Activated CD8-positive, alpha-beta memory T cell treated with anti-CD3 and anti-CD28 coated beads for 1 hour (primary cell): ENCODE results near the gene AMPH.
"Not testable (repeated sequence)": the region's sequence is repeated elsewhere in the genome, so short reads cannot be mapped to it uniquely, and the experiment has no call there.

Source experiments
- DNase-seq, 2 donors: peaks; one replicate each; pipeline ENCODE4 v3.0.0-alpha.2; 2020; ENCODE audit warnings: low read depth in 1 of 2; ENCODE audit errors: extremely low read depth in 1 of 2

AMPH gene

DNA sequence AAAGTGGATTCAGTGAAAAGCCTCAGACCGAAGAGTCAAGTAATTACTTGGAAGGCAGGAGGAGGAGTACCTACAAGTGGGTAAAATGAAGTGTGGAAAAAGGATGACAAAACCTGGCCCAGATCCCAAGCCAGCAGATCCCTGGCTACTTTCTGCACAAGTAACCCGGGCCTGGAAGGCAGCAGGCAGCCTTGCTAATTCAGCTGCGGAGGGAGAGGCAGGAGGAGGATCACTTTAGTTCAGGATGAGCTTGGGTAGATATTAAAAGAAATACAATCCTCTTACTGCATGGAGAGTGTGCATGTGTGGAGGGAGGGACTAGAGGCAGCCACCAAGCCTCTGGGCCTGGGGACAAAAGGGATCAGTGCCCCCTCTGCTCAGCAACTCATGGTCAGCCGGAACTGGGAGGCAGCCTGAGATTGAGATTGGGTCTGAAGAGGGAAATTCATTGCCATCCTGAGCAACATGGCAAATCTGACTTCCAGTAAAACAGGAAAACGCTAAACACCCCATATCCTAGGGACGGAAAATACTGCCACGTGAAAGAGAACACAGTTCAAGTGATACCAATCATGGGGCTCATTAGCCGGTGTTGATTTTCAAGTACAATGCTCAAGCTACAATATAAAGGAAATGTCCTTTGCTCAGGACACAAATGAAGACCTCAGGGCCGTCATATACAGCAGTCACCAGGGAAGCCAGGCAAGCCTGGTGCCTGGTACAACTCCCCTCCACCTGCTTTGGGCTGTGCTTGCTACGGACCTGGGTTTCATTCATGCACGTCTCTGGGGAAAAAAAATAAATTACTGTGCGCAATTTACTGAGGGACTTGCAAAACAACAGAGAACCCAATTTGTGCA is 1.3 kb downstream of the AMPH start:
- no peak for DNase-seq

DNA sequence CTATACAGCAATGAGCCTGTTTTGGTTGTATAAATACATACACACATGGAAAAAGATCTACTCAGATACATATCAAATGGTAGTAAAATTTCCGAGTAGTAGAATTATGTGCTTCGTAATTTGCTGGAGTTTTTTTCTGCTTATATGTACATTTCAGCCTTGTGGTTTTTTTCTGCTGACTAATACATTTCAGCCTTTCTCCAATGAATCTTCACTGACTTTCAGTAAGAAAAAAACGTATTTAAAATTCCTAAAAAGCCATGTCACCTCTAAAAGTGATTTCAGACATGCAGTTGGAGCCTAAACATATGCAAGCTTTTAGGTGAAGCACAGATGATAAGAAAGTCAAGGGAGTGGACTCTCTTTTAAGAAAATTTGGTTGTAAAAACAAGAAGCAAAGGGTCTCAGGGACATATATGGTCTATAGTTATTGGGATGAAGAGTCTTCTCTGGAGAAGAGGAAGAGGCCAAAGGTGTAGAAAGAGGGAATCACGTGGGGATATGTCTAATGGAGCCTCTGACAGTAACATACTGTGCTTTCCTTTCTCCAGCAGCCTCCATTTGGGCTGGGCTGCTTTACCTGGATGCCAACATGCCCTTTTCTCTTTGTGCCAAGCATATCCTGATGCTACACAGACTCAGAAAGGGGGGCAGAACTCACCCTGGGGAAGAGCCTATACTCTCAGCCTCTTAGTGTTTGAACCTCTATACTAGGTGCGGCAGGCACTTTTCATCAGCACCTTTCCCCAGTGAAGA is 2.4 kb downstream of the AMPH start:
- no peak for DNase-seq

DNA sequence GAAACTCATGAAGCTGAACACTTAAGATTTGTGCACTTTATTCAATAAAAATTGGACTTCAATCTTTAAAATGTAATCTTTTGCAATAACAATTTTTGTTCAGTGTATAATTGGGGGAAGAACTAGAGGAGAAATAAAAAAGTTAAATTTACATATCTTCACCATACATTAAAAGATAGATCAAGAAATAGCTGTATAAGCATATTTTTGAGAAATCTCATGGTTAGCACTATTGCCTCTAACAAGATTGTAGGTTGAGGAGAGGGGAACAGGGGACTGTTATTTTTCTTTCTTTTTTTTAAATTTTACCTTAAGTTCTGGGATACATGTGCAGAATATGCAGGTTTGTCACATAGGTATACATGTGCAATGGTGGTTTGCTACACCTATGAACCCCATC is 5.3 kb downstream of the AMPH start:
- no peak for DNase-seq

DNA sequence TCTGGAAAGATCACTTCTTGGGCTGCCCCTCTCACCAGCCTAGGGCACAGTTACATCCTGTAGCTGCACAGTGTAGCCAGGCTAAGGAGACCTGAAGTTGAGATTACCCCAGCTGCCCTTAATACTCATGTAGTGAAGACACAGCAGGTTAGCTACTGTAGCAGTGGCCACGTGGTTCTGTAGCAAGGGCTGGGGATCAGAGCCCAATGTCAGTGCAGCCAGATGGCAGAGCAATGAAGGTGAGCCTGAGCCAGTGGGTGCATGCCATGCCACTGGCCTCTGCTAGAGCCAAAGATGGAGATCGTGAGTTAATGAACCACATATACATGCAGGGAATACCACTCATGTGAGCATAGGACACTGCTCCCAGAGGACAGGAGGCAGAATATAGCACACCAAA is 15.5 kb downstream of the AMPH start:
- DNase-seq = no peak

DNA sequence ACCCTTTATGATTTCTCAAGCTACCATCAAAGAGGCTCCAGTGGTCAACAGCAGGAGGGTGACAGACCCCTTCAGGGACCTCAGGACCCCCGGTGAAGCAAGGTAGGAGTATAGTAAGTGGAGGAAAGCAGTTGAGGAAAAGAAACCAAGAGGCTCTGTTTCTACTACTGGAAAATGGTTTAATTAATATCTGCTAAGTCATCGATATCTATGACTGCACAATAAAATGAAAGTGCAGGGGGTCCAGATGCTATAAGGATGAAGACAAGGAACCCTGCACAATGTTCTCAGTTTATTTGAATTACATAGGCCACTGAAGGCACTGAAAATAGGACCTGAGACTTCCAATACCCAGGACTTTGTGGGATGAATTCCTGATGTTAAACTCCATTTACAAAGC is 23.7 kb downstream of the AMPH start:
- DNase-seq = no peak

DNA sequence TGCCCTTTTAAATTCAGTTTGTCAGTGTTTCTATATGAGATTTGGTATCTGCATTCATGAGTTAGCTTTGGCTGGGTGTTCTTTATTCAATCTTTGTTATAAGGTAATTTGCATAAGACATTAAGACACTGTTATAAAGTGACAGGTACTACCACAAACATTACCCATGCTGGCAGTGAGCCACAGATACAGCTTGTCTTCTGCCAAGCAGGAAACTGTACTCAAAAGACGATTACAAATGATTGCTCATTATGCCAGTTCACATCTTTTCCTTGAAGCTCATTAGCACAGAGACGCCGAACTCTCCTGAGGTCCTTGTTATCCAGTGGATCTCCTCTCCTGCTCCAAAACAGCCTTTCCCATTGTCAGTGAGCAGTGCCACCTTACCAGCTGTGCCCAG is 30.4 kb downstream of the AMPH start:
- DNase-seq = no peak

DNA sequence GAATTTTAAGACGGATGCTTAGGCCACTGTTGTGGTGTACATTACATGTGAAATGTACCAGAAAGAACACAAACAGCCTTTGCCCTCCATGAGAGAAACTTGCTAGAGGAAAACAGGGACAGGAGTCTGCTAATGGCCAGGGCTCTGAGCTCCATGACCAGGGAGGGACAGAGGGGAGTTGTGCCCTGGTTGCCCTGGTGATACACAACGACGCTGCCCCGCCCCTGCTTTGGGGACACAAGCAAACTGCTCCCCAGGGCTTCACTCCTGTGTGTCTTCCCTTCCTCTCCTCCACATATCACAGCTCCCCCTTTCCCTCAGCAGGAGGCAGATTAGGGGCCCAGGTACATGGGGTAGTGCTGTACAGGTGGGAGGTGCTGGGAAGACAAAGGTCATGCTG is 36.2 kb downstream of the AMPH start:
- no peak for DNase-seq

DNA sequence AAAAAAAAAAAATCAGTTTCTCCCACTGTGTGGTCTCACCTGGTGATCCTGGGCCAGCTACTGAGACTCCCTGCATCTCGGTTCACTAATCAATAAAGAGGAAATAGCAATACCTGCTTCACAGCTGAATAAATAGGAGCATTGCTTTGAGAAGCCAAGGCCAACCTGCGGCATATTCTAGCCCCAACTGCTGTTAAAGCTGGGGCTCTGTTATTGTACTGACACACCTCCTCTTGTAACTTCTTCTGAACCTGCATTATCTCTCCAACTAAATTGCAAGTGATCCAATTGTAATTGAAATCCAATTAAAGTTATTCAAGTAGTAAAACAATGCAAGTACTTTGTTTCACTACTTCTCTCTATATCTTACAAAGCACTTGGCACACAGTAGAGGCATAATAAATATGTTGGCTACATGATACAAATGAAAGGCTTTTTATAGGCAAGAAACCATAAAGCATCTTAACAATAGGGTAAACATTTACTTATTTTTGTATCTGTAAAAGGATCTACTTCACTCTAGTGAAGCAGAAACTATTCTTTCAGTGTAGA is 38.4 kb downstream of the AMPH start:
- no peak for DNase-seq

DNA sequence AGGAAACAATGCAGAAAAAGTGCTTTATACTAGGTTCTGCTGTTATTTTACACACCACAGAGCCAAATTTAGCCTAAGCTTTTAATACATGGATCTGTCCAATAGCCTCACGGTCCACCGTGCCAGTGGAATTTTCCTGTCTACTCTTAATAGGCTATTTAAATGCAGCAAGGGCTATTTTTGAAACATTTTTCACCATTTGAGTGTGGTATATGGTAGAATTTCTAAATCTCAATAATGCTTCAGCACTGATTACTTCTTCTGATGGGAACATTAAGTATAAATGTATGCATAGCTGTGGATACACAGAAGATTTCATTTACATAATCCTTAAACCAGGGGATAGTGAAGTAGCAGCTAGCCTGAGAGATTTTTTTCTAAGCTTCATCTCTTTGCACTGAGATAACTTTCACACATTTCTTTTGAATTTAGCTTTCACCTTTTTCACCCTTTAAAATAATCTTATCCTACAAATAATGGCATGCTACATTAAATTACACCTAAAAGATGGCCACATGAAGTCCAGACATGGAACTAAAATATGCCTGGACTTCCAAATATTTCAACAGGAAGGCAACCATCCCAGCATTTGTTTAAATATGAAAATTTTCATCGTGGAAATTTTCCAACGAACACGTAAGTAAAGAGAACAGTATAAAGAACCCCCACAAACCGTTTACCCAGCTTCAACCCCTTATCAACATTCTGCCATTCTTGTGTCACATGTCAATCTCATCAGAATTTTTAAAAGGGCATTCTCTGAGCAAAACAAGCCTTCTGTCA is 45.4 kb downstream of the AMPH start:
- DNase-seq = no peak

DNA sequence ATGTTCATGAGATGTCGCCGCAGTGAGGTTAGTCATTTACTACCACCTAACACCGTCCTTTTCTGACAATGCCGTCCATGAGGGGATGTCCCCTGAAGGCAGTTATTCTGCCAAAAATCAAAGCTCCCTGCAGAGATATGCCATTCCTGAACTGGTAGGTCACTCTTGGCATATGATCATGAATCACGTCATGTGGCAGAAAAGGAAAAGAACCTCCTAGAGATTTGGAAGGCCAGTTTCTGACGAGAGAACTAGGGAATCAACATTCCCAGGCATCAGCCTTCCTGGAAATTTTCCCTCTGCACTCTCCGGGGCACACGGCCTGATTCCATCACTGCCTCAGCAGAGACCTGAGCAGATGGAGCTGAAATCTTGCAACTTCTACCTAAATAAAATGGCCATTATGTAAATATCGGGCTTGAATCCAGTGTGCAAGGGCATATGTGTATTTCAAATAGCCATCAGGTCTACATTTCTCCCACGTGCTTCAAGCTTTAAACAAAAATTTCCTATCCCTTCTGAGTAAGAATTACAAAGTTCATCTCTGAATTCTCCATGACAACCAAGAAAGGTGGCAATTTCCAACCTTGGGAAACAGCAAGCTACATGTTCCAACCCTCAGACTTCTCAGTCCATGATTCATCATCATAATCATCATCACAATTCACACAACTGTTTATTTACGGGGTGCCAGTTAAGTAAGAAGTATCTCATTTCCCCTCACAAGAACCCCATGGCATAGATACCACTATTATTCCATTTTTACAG is 46.5 kb downstream of the AMPH start:
- DNase-seq = no peak

DNA sequence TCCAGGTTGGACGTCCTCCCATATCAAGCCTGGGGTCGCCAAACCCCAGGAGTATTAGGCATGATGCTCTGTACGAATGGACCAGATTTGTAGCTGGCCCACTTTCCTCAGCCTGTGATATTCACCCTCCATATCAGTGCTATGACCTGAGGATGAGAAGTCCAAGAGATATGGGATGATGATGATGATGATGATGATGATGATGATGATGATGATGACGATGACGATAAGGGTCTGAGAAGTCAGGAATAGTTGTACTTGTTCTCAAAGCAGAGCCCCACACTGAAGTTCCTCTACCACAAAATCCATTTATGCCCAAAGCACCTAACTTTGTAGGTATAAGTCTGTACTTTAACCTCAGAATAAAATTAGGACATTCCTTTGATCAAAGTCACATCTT is 50.7 kb downstream of the AMPH start:
- no peak for DNase-seq

DNA sequence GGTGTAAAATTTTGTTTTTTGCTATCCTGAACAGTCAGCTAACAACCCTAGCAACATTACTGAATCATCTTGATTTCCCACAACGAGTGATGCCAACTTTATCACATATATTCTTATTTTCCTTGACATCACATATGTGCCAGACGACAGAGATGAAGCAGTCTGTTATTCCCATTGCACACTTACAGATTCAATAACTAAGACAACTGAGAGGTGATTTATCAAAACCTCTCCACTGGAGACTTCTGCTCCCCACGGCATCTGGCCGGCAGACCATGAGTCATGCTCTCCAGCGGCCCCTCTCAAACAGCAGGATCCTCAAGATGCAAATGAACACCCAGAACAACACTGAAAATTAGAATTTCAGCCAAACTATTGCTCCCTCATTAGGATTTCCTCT is 57.1 kb downstream of the AMPH start:
- DNase-seq = no peak

DNA sequence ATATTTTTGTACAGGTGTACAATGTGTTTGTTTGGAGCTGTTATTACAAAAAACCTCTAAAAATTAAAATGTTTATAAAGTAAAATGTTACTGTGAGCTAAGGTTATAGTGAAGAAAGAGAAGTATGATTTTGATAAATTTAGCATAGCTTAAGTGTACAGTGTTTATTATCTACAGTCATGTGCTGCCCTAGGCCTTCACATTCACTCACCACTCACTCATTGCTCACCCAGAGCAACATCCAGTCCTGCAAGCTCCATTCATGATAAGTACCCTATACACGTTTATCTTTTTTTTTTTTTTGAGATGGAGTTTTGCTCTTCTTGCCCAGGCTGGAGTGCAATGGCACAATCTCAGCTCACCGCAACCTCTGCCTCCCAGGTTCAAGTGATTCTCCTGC is 59.6 kb downstream of the AMPH start:
- DNase-seq = not testable (repeated sequence)

DNA sequence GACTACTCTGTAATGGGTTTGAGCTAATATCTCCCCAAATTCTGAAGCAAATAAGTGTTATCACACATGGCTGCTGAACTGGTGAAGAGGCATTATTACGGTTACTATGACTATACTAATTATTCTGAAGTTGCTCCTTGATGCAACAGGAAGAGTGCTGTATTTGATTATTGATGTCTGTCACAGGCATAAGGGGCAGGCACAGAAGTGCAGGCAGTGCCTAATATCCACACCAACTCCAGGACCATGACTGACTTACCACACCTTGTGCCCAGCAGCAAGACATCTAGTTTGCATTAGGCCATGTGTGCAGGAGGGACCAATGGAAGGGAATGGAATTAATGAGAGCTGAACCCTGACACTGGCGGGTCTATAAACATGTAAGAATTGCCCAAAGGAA is 62.7 kb downstream of the AMPH start:
- no peak for DNase-seq

DNA sequence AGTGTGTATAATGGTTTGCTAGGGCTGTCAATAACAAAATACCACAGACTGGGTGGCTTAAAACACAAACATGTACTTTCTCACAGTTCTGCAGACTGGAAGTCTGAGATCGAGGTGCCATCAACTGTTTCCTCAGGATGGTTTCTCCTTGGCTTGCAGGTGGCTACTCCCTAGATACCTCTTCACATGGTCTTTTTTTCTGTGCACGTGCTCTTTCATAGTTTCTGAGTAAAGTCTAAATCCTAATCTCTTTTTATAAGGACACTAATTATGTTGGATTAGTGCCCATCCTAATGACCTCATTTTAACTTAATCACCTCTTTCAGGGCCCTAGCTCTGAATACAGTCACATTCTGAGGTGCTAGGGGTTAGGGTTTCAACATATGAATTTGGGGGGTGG is 65.9 kb downstream of the AMPH start:
- DNase-seq = no peak

DNA sequence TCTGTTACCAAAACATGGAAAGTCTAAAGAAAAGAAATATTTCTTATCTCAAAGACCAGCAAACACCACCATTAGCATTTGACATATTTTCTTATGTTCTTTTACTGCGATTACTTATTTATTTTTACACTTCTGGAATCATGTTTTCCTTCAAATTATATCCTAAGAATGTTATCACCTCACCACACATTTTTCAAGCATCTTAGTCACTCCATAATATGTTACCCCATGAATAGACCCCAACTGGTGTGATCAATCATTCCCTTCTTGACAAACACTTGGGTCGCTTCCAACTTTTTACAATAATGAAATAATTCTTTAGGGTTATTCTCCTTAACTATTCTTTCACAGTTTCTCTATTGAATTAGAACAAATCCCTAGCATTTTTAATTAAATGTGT is 67.4 kb downstream of the AMPH start:
- DNase-seq = no peak

DNA sequence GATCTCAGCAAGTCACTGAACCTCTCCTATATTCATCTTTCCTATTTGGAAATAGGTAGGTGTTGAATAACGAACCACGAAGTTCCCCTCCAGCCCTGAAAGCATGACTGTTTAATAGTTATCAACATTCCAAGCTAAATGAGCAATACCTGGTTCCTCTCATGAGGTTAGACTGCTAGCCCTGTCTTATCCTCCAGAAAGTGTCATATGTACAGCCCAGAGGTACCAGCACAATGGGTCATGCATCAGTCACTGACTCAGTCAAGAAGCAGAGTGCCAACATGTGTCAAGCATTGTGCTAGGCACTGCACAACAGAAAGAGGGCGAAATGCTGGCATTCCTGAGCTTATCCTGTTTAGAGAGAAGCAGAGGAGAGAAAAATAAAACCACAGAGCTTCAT is 70.0 kb downstream of the AMPH start:
- DNase-seq = no peak

DNA sequence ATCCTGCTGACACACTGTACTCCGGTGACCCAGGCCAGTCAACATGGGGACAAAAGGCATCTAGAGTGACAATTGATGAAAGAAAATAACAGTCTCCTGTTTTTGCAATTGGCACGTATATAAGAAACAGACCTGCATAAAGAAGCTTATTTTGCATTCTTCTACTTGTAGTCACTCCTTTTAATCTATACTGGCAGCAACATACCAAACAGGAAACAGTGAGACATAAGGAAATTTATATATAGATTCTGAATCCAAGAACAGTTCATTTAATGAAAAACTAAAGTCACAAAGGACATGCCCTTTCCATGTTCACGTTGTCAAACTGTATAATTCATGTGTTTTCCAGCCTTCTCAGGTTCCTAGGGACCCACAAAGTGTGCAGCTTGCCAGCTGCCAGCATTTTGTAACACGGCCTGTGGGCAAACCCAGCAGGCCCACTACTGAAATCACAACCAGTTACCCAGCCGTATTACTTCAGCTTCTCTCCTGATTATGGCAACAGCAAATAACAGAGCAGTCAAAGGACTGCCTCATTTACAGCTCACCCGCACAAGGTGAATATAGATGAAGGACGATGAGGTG is 72.3 kb downstream of the AMPH start:
- no peak for DNase-seq

DNA sequence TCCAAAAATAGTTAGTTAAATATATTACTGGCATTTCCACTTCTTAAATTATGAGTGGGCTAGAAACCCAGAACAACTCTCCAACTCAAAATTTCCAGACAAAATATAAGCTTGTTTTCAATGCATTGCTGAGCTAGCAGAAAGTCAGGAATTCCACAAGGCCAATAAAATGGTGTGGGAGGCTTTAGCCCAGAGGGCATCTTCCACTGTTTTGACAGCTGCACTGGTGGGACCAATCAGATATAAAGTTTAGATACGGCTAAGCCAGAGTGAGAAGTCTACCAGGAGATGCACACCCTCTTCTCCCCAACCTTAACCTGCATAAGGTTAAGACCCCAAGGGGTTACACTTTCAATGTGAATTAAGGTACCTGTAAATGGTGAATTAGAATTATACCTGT is 76.6 kb downstream of the AMPH start:
- DNase-seq = no peak

DNA sequence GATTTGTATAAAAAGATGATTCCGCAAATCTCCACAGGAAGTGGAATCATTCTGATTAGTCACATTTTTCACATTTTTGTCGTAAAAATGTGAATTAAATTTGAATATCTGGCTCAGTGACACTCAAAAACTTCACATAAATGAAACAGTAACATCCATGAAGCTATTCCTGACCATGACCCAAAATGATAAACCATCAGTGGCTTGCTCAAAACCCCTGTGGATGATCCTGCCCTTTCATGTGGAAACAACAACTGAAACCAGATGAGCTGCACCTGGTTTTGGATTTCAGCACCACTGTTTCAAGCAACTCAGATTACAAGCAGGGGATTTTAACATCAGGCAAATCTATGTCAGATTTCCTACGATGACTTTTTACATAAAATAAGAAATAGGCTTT is 80.3 kb downstream of the AMPH start:
- DNase-seq = no peak
